Measurements from ENCODE around the gene SMAP2.
"Not testable (repeated sequence)": the region's sequence is repeated elsewhere in the genome, so short reads cannot be mapped to it uniquely, and the experiment has no call there.

SMAP2 gene

GRCh38 chr1:40382601-40383000 is 9.1 kb downstream of the SMAP2 start:
- Mint-ChIP-seq H3K9me3 (no peaks in the 10 kb centered on the region), H3K4me3 (peak overlapping the region; percentile 84), H3K27ac (peak overlapping the region; percentile 97)

GRCh38 chr1:40383095-40383487 is 9.6 kb downstream of the SMAP2 start:
- H3K36me3 Mint-ChIP-seq (ENCODE audit: low read depth) = peaks cover 84% of the 10 kb centered on the region
- H3K27ac Mint-ChIP-seq = peak overlapping the region; percentile 97
- peak overlapping the region; percentile 84 for H3K4me3 Mint-ChIP-seq

More at GRCh38 chr1:40382601-40383000, 9.1 kb downstream of the SMAP2 start:
- H3K27me3 Mint-ChIP-seq = no peaks in the 10 kb centered on the region
- peaks cover 97% of the 10 kb centered on the region for H3K4me1 Mint-ChIP-seq (ENCODE audit: low read depth)
- H3K36me3 Mint-ChIP-seq (ENCODE audit: low read depth) = peaks cover 87% of the 10 kb centered on the region
- DNase-seq = no peak

GRCh38 chr1:40383488-40384412 is 10.2 kb downstream of the SMAP2 start:
- no peak for DNase-seq
- Mint-ChIP-seq H3K9me3 (no peaks in the 10 kb centered on the region), H3K4me3 (peak overlapping the region; percentile 84), H3K36me3 (ENCODE audit: low read depth) (peaks cover 84% of the 10 kb centered on the region), H3K27me3 (no peaks in the 10 kb centered on the region), H3K27ac (peak overlapping the region; percentile 97), H3K4me1 (ENCODE audit: low read depth) (peaks cover 94% of the 10 kb centered on the region)

More at GRCh38 chr1:40383095-40383487, 9.6 kb downstream of the SMAP2 start:
- Mint-ChIP-seq H3K27me3 (no peaks in the 10 kb centered on the region), H3K4me1 (ENCODE audit: low read depth) (peaks cover 94% of the 10 kb centered on the region), H3K9me3 (no peaks in the 10 kb centered on the region)
- DNase-seq = no peak

GRCh38 chr1:40384413-40384762 is 10.9 kb downstream of the SMAP2 start:
- H3K9me3 Mint-ChIP-seq = no peaks in the 10 kb centered on the region
- no peaks in the 10 kb centered on the region for H3K27me3 Mint-ChIP-seq
- H3K36me3 Mint-ChIP-seq (ENCODE audit: low read depth) = peaks cover 84% of the 10 kb centered on the region
- peak overlapping the region; percentile 97 for H3K27ac Mint-ChIP-seq
- peaks cover 94% of the 10 kb centered on the region for H3K4me1 Mint-ChIP-seq (ENCODE audit: low read depth)
- no peak for DNase-seq
- H3K4me3 Mint-ChIP-seq = peak overlapping the region; percentile 84

GRCh38 chr1:40384887-40385286 is 11.4 kb downstream of the SMAP2 start:
- Mint-ChIP-seq H3K36me3 (ENCODE audit: low read depth) (peaks cover 82% of the 10 kb centered on the region), H3K4me1 (ENCODE audit: low read depth) (peaks cover 95% of the 10 kb centered on the region), H3K27me3 (no peaks in the 10 kb centered on the region), H3K9me3 (no peaks in the 10 kb centered on the region), H3K4me3 (peak overlapping the region; percentile 84), H3K27ac (peak overlapping the region; percentile 97)
- no peak for DNase-seq

GRCh38 chr1:40385437-40386358 is 12.2 kb downstream of the SMAP2 start:
- no peaks in the 10 kb centered on the region for H3K27me3 Mint-ChIP-seq
- peaks cover 95% of the 10 kb centered on the region for H3K4me1 Mint-ChIP-seq (ENCODE audit: low read depth)
- peak overlapping the region; percentile 97 for H3K27ac Mint-ChIP-seq
- peak overlapping the region; percentile 84 for H3K4me3 Mint-ChIP-seq
- no peaks in the 10 kb centered on the region for H3K9me3 Mint-ChIP-seq
- peaks cover 85% of the 10 kb centered on the region for H3K36me3 Mint-ChIP-seq (ENCODE audit: low read depth)
- no peak for DNase-seq

- H3K27ac Mint-ChIP-seq = peak overlapping the region; percentile 97
- no peaks in the 10 kb centered on the region for H3K27me3 Mint-ChIP-seq
- H3K4me3 Mint-ChIP-seq = peak overlapping the region; percentile 84
- peaks cover 86% of the 10 kb centered on the region for H3K36me3 Mint-ChIP-seq (ENCODE audit: low read depth)
- DNase-seq = no peak
- H3K4me1 Mint-ChIP-seq (ENCODE audit: low read depth) = peaks cover 95% of the 10 kb centered on the region
- H3K9me3 Mint-ChIP-seq = no peaks in the 10 kb centered on the region
Measured at GRCh38 chr1:40386359-40386723, 12.8 kb downstream of the SMAP2 start.

GRCh38 chr1:40386796-40387195 is 13.3 kb downstream of the SMAP2 start:
- Mint-ChIP-seq H3K9me3 (no peaks in the 10 kb centered on the region), H3K4me3 (peak overlapping the region; percentile 84), H3K36me3 (ENCODE audit: low read depth) (peaks cover 86% of the 10 kb centered on the region)

GRCh38 chr1:40387381-40388306 is 14.1 kb downstream of the SMAP2 start:
- DNase-seq, H3K9me3 Mint-ChIP-seq, H3K27me3 Mint-ChIP-seq: not testable (repeated sequence)
- Mint-ChIP-seq H3K4me1 (ENCODE audit: low read depth) (peaks cover 95% of the 10 kb centered on the region), H3K36me3 (ENCODE audit: low read depth) (peaks cover 81% of the 10 kb centered on the region), H3K27ac (peak overlapping the region; percentile 97), H3K4me3 (peak overlapping the region; percentile 84)

More at GRCh38 chr1:40386796-40387195, 13.3 kb downstream of the SMAP2 start:
- Mint-ChIP-seq H3K4me1 (ENCODE audit: low read depth) (peaks cover 95% of the 10 kb centered on the region), H3K27ac (peak overlapping the region; percentile 97), H3K27me3 (no peaks in the 10 kb centered on the region)
- no peak for DNase-seq

- H3K27ac Mint-ChIP-seq = peak overlapping the region; percentile 96
- not testable (repeated sequence) for DNase-seq, H3K9me3 Mint-ChIP-seq, H3K27me3 Mint-ChIP-seq
- H3K4me3 Mint-ChIP-seq = peak overlapping the region; percentile 84
- peaks cover 77% of the 10 kb centered on the region for H3K36me3 Mint-ChIP-seq (ENCODE audit: low read depth)
- H3K4me1 Mint-ChIP-seq (ENCODE audit: low read depth) = peaks cover 93% of the 10 kb centered on the region
Measured at GRCh38 chr1:40388456-40389321, 15.2 kb downstream of the SMAP2 start.

- Mint-ChIP-seq H3K27me3 (no peaks in the 10 kb centered on the region), H3K4me3 (peak overlapping the region; percentile 84), H3K9me3 (no peaks in the 10 kb centered on the region), H3K27ac (peak overlapping the region; percentile 96), H3K4me1 (ENCODE audit: low read depth) (peaks cover 93% of the 10 kb centered on the region), H3K36me3 (ENCODE audit: low read depth) (peaks cover 77% of the 10 kb centered on the region)
- no peak for DNase-seq
Measured at GRCh38 chr1:40389322-40389803, 15.8 kb downstream of the SMAP2 start.

- Mint-ChIP-seq H3K4me3 (peak overlapping the region; percentile 84), H3K27ac (peak overlapping the region; percentile 96), H3K4me1 (ENCODE audit: low read depth) (peaks cover 93% of the 10 kb centered on the region), H3K36me3 (ENCODE audit: low read depth) (peaks cover 76% of the 10 kb centered on the region), H3K9me3 (no peaks in the 10 kb centered on the region), H3K27me3 (no peaks in the 10 kb centered on the region)
- DNase-seq = no peak
Measured at GRCh38 chr1:40389871-40390560, 16.5 kb downstream of the SMAP2 start.
